ENCODE data around the gene IQGAP1.

DNA sequence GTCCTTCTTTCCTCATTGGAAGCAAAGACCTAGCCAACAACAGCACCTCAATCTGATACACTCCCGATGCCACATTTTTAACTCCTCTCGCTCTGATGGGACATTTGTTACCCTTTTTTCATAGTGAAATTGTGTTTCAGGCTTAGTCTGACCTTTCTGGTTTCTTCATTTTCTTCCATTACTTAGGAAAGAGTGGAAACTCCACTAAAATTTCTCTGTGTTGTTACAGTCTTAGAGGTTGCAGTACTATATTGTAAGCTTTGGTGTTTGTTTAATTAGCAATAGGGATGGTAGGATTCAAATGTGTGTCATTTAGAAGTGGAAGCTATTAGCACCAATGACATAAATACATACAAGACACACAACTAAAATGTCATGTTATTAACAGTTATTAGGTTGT is 112.1 kb downstream of the IQGAP1 start:
- TF ChIP-seq CTCF (conservative IDR thresholded peaks at IDR 0.05; ENCODE audit: low read depth, low read length) = no peak
- TF ChIP-seq, protein P1, sequence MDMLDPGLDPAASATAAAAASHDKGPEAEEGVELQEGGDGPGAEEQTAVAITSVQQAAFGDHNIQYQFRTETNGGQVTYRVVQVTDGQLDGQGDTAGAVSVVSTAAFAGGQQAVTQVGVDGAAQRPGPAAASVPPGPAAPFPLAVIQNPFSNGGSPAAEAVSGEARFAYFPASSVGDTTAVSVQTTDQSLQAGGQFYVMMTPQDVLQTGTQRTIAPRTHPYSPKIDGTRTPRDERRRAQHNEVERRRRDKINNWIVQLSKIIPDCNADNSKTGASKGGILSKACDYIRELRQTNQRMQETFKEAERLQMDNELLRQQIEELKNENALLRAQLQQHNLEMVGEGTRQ (IDR thresholded peaks at IDR 0.05; ENCODE audit: low read depth, low read length) = no peak
- TF ChIP-seq RFX5 (IDR thresholded peaks at IDR 0.05; ENCODE audit: low read depth, low read length) = no peak
- TF ChIP-seq MAFK (IDR thresholded peaks at IDR 0.05; ENCODE audit: low read depth, low read length) = no peak
- TF ChIP-seq MXI1 (IDR thresholded peaks at IDR 0.05; ENCODE audit: borderline replicate concordance, low read depth, low read length) = no peak
- TF ChIP-seq, protein P2, sequence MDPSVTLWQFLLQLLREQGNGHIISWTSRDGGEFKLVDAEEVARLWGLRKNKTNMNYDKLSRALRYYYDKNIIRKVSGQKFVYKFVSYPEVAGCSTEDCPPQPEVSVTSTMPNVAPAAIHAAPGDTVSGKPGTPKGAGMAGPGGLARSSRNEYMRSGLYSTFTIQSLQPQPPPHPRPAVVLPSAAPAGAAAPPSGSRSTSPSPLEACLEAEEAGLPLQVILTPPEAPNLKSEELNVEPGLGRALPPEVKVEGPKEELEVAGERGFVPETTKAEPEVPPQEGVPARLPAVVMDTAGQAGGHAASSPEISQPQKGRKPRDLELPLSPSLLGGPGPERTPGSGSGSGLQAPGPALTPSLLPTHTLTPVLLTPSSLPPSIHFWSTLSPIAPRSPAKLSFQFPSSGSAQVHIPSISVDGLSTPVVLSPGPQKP (IDR thresholded peaks at IDR 0.05; ENCODE audit: borderline replicate concordance, low read depth, low read length) = no peak
